HEK293T (cell line): Measurements from ENCODE around the gene DIO3.

Source experiments
- CTCF ChIA-PET: fragments of 350-600 bp; formaldehyde crosslinking; extraction: SDS; loops from one replicate; lab custom pipeline; 2021; ENCODE audit warnings: antibody characterized with exemption, inconsistent platforms; lab: Yijun Ruan, JAX
- POLR2A ChIA-PET: fragments of 350-600 bp; formaldehyde crosslinking; extraction: SDS; loops from one replicate; lab custom pipeline; 2020; ENCODE audit warnings: antibody characterized with exemption, inconsistent platforms; lab: Yijun Ruan, JAX
- DNase-seq: peaks from one replicate; pipeline ENCODE4 v3.0.0; 2012; ENCODE audit warnings: mixed read lengths; ENCODE audit errors: extremely low spot score
- ARNT ChIP-seq: fragments of 450-650 bp; IDR thresholded peaks from 2 replicates; pipeline ENCODE4 v1.6.1; 2017; ENCODE audit warnings: mild to moderate bottlenecking
- BHLHE40 ChIP-seq: fragments of 450-650 bp; IDR thresholded peaks from 2 replicates; pipeline ENCODE4 v1.6.1; 2016; ENCODE audit warnings: mild to moderate bottlenecking, moderate library complexity, borderline replicate concordance
- CTBP1 ChIP-seq: fragments of 450-650 bp; IDR thresholded peaks from 2 replicates; pipeline ENCODE4 v1.6.1; 2016; ENCODE audit warnings: borderline replicate concordance
- ELF4 ChIP-seq: fragments of 450-650 bp; IDR thresholded peaks from 2 replicates; pipeline ENCODE4 v1.6.1; 2017; ENCODE audit warnings: antibody characterized with exemption
- FOXA1 ChIP-seq: fragments of 450-650 bp; IDR thresholded peaks from 2 replicates; pipeline ENCODE4 v1.6.1; 2016; ENCODE audit warnings: mild to moderate bottlenecking
- FOXK2 ChIP-seq: fragments of 450-650 bp; IDR thresholded peaks from 2 replicates; pipeline ENCODE4 v1.6.1; 2016; ENCODE audit warnings: mild to moderate bottlenecking
- FOXM1 ChIP-seq: fragments of 450-650 bp; IDR thresholded peaks from 2 replicates; pipeline ENCODE4 v1.6.1; 2017; ENCODE audit warnings: mild to moderate bottlenecking, borderline replicate concordance
- HDGF ChIP-seq: fragments of 450-650 bp; IDR thresholded peaks from 2 replicates; pipeline ENCODE4 v1.6.1; 2017; ENCODE audit warnings: antibody characterized with exemption, borderline replicate concordance
- L3MBTL2 ChIP-seq: fragments of 450-650 bp; conservative IDR thresholded peaks from 2 replicates; pipeline ENCODE4 v1.6.1; 2016; ENCODE audit warnings: mild to moderate bottlenecking
- LEF1 ChIP-seq: fragments of 450-650 bp; IDR thresholded peaks from 2 replicates; pipeline ENCODE4 v1.6.1; 2017; ENCODE audit warnings: mild to moderate bottlenecking, borderline replicate concordance
- NFRKB ChIP-seq: fragments of 450-650 bp; IDR thresholded peaks from 2 replicates; pipeline ENCODE4 v1.6.1; 2016; ENCODE audit warnings: mild to moderate bottlenecking, moderate library complexity
- SP1 ChIP-seq: fragments of 450-650 bp; IDR thresholded peaks from 2 replicates; pipeline ENCODE4 v1.6.1; 2017
- SUZ12 ChIP-seq: fragments of 450-650 bp; IDR thresholded peaks from 2 replicates; pipeline ENCODE4 v1.6.1; 2016; ENCODE audit warnings: mild to moderate bottlenecking
- TARDBP ChIP-seq: fragments of 450-650 bp; IDR thresholded peaks from 2 replicates; pipeline ENCODE4 v1.6.1; 2016
- ZNF384 ChIP-seq: fragments of 450-650 bp; IDR thresholded peaks from 2 replicates; pipeline ENCODE4 v1.6.1; 2016
- TF ChIP-seq, protein P1 (sequence below): fragments of 450-650 bp; IDR thresholded peaks from 2 replicates; pipeline ENCODE4 v1.6.1; 2016

Gene DIO3

GRCh38 chr14:101584055-101584859, 23.0 kb downstream of the DIO3 start:
- no peak for DNase-seq
- TF ChIP-seq SP1 (no peak), TARDBP (no peak), FOXA1 (no peak), FOXM1 (no peak)
- CTCF ChIA-PET = no interaction called here
- POLR2A ChIA-PET = no interaction called here

- TF ChIP-seq SUZ12 (no peak), FOXK2 (no peak), BHLHE40 (no peak), SP1 (no peak), ZNF384 (no peak), LEF1 (no peak), FOXM1 (no peak), HDGF (no peak), L3MBTL2 (no peak), ARNT (no peak), CTBP1 (no peak), TARDBP (no peak), ELF4 (no peak), FOXA1 (no peak), NFRKB (no peak)
- TF ChIP-seq, protein P1, sequence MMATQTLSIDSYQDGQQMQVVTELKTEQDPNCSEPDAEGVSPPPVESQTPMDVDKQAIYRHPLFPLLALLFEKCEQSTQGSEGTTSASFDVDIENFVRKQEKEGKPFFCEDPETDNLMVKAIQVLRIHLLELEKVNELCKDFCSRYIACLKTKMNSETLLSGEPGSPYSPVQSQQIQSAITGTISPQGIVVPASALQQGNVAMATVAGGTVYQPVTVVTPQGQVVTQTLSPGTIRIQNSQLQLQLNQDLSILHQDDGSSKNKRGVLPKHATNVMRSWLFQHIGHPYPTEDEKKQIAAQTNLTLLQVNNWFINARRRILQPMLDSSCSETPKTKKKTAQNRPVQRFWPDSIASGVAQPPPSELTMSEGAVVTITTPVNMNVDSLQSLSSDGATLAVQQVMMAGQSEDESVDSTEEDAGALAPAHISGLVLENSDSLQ = no peak
- ChIA-PET POLR2A (no interaction called here), CTCF (no interaction called here)
- no peak for DNase-seq
These were observed 23.9 kb downstream of the DIO3 start for GRCh38 chr14:101585211-101585610.

DNA sequence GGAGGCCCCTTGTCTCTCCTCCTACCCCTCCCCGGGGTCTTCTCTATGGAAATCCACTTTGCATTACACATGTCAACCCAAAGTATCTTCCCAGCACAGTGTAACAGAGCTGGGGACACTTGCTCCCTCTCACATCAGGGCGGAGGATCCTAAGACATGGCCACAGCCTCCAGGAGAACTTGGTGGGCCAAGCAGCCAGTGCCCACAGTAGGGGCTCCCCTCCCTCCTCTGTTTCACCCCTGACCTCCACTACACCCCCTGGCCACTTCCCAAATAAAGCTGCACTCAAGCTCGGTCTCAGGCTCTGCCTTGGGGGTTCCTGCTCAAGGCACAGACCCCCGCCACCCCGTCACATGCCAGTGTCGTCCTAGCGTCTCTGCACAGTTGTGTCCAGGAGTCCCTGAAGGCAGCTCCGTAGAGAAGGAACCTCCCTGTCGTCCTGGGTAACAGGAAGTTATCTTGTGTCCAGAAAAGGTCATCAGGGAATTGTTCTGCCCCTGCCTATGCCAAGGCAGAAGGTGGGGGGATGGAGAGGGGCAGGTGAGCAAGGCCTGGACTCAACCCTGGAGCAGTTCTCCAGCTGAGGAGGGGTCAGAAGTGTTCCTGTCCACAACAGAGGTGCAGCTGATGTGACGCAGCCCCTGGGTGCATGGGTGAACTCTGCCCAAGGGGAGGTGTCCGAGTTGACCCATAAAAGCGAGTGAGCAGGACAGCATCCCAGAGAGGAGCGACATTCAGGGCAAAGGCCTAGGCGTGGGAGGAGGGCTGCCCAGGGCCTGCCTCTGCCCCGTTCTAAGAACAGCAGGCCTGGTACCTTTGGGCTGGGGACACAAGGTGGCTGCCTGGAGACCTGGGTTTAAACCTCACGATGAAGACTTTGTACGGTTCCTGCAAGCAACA, 25.5 kb downstream of the DIO3 start:
- DNase-seq = no peak
- CTCF ChIA-PET = no interaction called here
- POLR2A ChIA-PET = no interaction called here
- TF ChIP-seq FOXK2 (no peak), ZNF384 (no peak), LEF1 (no peak), ARNT (no peak), CTBP1 (no peak), L3MBTL2 (no peak), TARDBP (no peak), SUZ12 (no peak), FOXM1 (no peak), NFRKB (no peak), HDGF (no peak), ELF4 (no peak), BHLHE40 (no peak), FOXA1 (no peak)
- TF ChIP-seq, protein P1 = no peak

- TF ChIP-seq CTBP1 = no peak
- TF ChIP-seq LEF1 = no peak
- TF ChIP-seq TARDBP = no peak
- no peak for TF ChIP-seq FOXM1
- no peak for TF ChIP-seq SP1
- no peak for TF ChIP-seq ZNF384
- TF ChIP-seq, protein P1 = no peak
- TF ChIP-seq FOXK2 = no peak
- TF ChIP-seq ELF4 = no peak
- TF ChIP-seq ARNT = no peak
- TF ChIP-seq HDGF = no peak
- no peak for TF ChIP-seq BHLHE40
- TF ChIP-seq L3MBTL2 = no peak
- TF ChIP-seq SUZ12 = no peak
- TF ChIP-seq FOXA1 = no peak
- TF ChIP-seq NFRKB = no peak
- DNase-seq = no peak
- CTCF ChIA-PET = interaction anchor here (1.0 kb wide), 1 partner anchor 16 kb away, joined by 3 read pairs; no protein-coding TSS in a partner anchor
- POLR2A ChIA-PET = no interaction called here
These were observed 26.2 kb downstream of the DIO3 start for GRCh38 chr14:101587441-101587911.

- no peak for DNase-seq
- no peak for TF ChIP-seq NFRKB
- TF ChIP-seq HDGF = no peak
- TF ChIP-seq ELF4 = no peak
- TF ChIP-seq FOXK2 = no peak
- no peak for TF ChIP-seq SUZ12
- no peak for TF ChIP-seq FOXM1
- TF ChIP-seq ARNT = no peak
- TF ChIP-seq L3MBTL2 = no peak
- ChIA-PET CTCF (interaction anchor here (1.0 kb wide), 1 partner anchor 15 kb away, joined by 3 read pairs; no protein-coding TSS in a partner anchor), POLR2A (no interaction called here)
These were observed 27.1 kb downstream of the DIO3 start for GRCh38 chr14:101588286-101588975.
